ENCODE measurements around the gene MOSPD3. TPM values are rescaled to one million over a fixed set of nuclear protein-coding genes. Genes with fewer than 3 reads are reported as not detected.

MOSPD3 gene
- total RNA-seq, 1 donor from 2014 or later, result 37.1 TPM

- H3K27me3 Mint-ChIP-seq (ENCODE audit: unreplicated experiment), result peaks cover 20% of the 10 kb centered on the region
- no peaks in the 10 kb centered on the region for H3K36me3 Mint-ChIP-seq (ENCODE audit: unreplicated experiment)
- H3K4me1 Mint-ChIP-seq (ENCODE audit: low read depth, unreplicated experiment), result no peaks in the 10 kb centered on the region
- peak overlapping the region; percentile 86 for H3K4me3 Mint-ChIP-seq (ENCODE audit: unreplicated experiment)
- peak; percentile 57 for DNase-seq
- H3K9me3 Mint-ChIP-seq (ENCODE audit: unreplicated experiment), result peaks cover 2% of the 10 kb centered on the region
- TF ChIP-seq CTCF (IDR thresholded peaks at IDR 0.05; ENCODE audit: partially characterized antibody, unreplicated experiment), result peak; percentile 17
- H3K27ac Mint-ChIP-seq (ENCODE audit: unreplicated experiment), result no peak overlapping the region
Observed at GRCh38 chr7:100632951-100633717, 20.8 kb downstream of the MOSPD3 start.

GRCh38 chr7:100639995-100640516 is 27.7 kb downstream of the MOSPD3 start:
- Mint-ChIP-seq H3K27me3 (ENCODE audit: unreplicated experiment) (peaks cover 6% of the 10 kb centered on the region), H3K9me3 (ENCODE audit: unreplicated experiment) (peaks cover under 1% of the 10 kb centered on the region)

GRCh38 chr7:100640517-100641440 is 28.4 kb downstream of the MOSPD3 start:
- TF ChIP-seq CTCF (IDR thresholded peaks at IDR 0.05; ENCODE audit: partially characterized antibody, unreplicated experiment), result no peak
- H3K9me3 Mint-ChIP-seq (ENCODE audit: unreplicated experiment), result peaks cover 2% of the 10 kb centered on the region
- DNase-seq, result no peak
- H3K4me3 Mint-ChIP-seq (ENCODE audit: unreplicated experiment), result no peak overlapping the region
- no peak overlapping the region for H3K27ac Mint-ChIP-seq (ENCODE audit: unreplicated experiment)
- peaks cover 6% of the 10 kb centered on the region for H3K27me3 Mint-ChIP-seq (ENCODE audit: unreplicated experiment)
- H3K36me3 Mint-ChIP-seq (ENCODE audit: unreplicated experiment), result no peaks in the 10 kb centered on the region
- peaks cover 3% of the 10 kb centered on the region for H3K4me1 Mint-ChIP-seq (ENCODE audit: low read depth, unreplicated experiment)

More at GRCh38 chr7:100639995-100640516, 27.7 kb downstream of the MOSPD3 start:
- DNase-seq, result no peak
- no peak for TF ChIP-seq CTCF (IDR thresholded peaks at IDR 0.05; ENCODE audit: partially characterized antibody, unreplicated experiment)
- no peak overlapping the region for H3K4me3 Mint-ChIP-seq (ENCODE audit: unreplicated experiment)
- no peak overlapping the region for H3K27ac Mint-ChIP-seq (ENCODE audit: unreplicated experiment)
- peaks cover 3% of the 10 kb centered on the region for H3K4me1 Mint-ChIP-seq (ENCODE audit: low read depth, unreplicated experiment)
- H3K36me3 Mint-ChIP-seq (ENCODE audit: unreplicated experiment), result no peaks in the 10 kb centered on the region

DNA sequence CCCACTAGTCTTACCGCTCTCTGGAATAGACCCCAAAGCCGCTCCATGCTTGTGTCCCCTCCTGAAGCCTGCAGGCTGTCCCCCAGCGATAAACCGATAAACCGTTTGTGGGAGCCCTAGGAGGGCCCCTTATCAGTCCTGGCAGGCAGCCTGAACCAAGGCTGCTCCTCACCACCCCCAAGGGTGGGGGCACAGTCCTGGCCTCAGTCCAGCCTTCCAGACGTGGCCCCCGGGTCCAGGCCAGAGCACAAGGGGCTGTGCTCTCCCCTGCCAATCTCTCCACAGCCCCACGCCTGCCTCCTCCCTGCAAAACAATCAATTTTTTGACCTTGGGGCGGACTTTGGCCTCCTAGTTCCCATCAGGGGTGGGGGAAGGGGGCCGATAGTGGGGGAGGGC is 29.1 kb downstream of the MOSPD3 start, which contains the start of gene TFR2:
TSS of gene TFR2 (minus strand) at position 90 of the 397 bp plus-strand sequence. CDS start at position 47, 43 bp downstream.
- DNase-seq, result no peak
- peaks cover 3% of the 10 kb centered on the region for H3K4me1 Mint-ChIP-seq (ENCODE audit: low read depth, unreplicated experiment)
- H3K4me3 Mint-ChIP-seq (ENCODE audit: unreplicated experiment), result peak within 1 kb of the TSS; percentile 25
- peaks cover 2% of the 10 kb centered on the region for H3K9me3 Mint-ChIP-seq (ENCODE audit: unreplicated experiment)
- TF ChIP-seq CTCF (IDR thresholded peaks at IDR 0.05; ENCODE audit: partially characterized antibody, unreplicated experiment), result no peak
- no peak within 1 kb of the TSS for H3K27ac Mint-ChIP-seq (ENCODE audit: unreplicated experiment)
- H3K27me3 Mint-ChIP-seq (ENCODE audit: unreplicated experiment), result peaks cover 6% of the 10 kb centered on the region
- no peaks in the 10 kb centered on the region for H3K36me3 Mint-ChIP-seq (ENCODE audit: unreplicated experiment)
